ENCODE results near the gene TJP3.

TJP3 gene

DNA sequence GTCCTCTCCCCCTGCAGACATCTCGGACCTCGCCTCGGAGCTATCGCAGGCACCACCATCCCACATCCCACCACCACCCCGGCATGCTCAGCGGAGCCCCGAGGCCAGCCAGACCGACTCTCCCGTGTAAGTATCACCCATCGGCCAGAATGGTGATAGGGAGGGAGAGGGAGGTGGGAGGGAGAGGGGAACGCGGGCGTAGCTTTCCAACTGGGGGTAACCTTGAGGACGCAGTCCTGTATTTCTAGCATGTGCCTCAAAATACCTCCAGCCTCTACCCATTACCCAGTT is 26.1 kb downstream of the TJP3 start:
- no peak overlapping the region for H3K4me3 ChIP-seq (ENCODE audit: control insufficient read depth, low read depth, low read length)
- TF ChIP-seq, protein P1, sequence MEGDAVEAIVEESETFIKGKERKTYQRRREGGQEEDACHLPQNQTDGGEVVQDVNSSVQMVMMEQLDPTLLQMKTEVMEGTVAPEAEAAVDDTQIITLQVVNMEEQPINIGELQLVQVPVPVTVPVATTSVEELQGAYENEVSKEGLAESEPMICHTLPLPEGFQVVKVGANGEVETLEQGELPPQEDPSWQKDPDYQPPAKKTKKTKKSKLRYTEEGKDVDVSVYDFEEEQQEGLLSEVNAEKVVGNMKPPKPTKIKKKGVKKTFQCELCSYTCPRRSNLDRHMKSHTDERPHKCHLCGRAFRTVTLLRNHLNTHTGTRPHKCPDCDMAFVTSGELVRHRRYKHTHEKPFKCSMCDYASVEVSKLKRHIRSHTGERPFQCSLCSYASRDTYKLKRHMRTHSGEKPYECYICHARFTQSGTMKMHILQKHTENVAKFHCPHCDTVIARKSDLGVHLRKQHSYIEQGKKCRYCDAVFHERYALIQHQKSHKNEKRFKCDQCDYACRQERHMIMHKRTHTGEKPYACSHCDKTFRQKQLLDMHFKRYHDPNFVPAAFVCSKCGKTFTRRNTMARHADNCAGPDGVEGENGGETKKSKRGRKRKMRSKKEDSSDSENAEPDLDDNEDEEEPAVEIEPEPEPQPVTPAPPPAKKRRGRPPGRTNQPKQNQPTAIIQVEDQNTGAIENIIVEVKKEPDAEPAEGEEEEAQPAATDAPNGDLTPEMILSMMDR (conservative IDR thresholded peaks at IDR 0.05; ENCODE audit: control insufficient read depth, insufficient read depth, low read depth, low read length): no peak
- DNase-seq (ENCODE audit: low read depth): no peak

DNA sequence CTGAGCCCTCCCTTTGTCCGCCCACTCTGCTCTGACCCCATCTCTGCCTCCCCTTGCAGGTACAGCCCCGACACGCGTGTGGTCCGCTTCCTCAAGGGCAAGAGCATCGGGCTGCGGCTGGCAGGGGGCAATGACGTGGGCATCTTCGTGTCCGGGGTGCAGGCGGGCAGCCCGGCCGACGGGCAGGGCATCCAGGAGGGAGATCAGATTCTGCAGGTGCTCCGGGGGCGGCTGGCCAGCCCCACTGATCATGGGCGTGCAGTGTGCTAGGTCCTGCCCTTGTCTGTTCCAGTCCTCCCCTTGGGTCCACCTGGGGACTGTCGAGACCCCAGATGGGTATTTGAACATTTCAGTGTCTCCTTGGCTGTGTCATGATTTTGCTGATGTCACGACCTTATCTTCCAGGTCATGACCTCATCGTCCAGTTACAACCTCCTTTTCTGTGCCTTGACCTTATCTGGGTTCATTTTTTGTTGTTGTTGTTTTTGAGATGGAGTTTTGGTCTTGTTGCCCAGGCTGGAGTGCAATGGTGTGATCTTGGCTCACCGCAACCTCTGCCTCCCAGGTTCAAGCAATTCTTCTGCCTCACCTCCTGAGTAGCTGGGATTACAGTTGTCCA is 28.0 kb downstream of the TJP3 start:
- TF ChIP-seq, protein P1 (conservative IDR thresholded peaks at IDR 0.05; ENCODE audit: control insufficient read depth, insufficient read depth, low read depth, low read length): no peak
- no peak overlapping the region for H3K4me3 ChIP-seq (ENCODE audit: control insufficient read depth, low read depth, low read length)

DNA sequence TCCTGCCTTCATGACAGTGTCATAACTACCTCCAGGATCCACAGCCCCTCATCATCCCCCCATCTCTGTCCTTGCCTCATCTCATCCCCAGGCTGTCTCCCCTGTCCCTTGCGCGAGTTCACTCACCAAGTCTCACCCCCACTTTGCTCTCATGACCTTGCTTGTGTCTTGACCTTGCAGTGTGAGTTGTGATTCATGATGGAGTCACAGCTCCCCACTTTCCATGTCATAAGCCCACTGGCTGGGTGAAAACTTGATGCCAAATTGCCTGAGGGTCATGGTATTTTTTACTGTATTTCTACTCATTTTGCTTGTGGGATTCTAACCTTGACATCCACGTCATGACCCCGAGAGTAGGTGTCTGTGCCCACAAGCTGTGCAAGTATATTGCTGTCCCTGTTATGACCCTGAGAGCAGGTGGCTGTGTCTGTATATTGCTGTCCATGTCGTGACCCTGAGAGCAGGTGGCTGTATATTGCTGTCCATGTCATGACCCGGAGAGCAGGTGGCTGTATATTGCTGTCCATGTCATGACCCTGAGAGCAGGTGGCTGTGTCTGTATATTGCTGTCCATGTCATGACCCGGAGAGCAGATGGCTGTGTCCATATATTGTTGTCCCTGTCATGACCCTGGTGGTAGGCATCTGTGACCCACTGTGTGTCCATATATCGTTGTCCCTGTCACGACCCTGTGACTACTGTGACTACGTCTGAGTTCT is 29.5 kb downstream of the TJP3 start:
- DNase-seq (ENCODE audit: low read depth): no peak
- H3K4me3 ChIP-seq (ENCODE audit: control insufficient read depth, low read depth, low read length): no peak overlapping the region
- TF ChIP-seq, protein P1 (conservative IDR thresholded peaks at IDR 0.05; ENCODE audit: control insufficient read depth, insufficient read depth, low read depth, low read length): no peak

More for the DNA sequence above, 28.0 kb downstream of the TJP3 start:
- no peak for DNase-seq (ENCODE audit: low read depth)

DNA sequence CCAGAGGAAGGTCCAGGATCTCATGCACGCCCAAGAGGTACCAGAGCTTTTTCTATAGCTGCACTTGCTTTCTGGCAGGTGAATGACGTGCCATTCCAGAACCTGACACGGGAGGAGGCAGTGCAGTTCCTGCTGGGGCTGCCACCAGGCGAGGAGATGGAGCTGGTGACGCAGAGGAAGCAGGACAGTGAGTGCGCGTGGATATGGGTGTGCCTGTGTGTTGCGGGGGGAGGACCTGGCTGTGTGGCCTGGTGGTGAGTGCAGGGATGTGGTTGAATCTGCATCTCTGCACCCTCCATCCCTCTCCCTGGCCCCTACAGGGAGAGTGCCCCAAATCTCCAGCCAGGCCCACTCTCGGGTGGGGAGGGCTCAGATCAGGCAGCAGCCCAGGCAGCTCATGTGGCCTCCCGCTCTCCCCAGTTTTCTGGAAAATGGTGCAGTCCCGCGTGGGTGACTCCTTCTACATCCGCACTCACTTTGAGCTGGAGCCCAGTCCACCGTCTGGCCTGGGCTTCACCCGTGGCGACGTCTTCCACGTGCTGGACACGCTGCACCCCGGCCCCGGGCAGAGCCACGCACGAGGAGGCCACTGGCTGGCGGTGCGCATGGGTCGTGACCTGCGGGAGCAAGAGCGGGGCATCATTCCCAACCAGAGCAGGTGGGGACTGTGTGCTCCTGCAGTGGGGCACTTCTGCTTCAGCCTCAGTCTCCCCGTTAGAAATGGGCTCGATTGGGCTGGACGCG is 30.5 kb downstream of the TJP3 start:
- no peak for DNase-seq (ENCODE audit: low read depth)
- no peak overlapping the region for H3K4me3 ChIP-seq (ENCODE audit: control insufficient read depth, low read depth, low read length)
- TF ChIP-seq, protein P1 (conservative IDR thresholded peaks at IDR 0.05; ENCODE audit: control insufficient read depth, insufficient read depth, low read depth, low read length): no peak

DNA sequence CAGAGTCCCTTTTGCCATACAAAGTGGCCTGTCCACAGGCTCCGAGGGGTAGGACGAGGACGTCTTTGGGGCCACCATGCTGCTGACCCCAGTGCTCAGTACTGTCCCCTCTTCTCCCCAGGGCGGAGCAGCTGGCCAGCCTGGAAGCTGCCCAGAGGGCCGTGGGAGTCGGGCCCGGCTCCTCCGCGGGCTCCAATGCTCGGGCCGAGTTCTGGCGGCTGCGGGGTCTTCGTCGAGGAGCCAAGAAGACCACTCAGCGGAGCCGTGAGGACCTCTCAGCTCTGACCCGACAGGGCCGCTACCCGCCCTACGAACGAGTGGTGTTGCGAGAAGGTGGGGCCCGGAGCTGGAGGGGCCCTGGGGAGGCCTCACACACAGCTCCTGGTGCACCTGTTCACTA is 32.2 kb downstream of the TJP3 start:
- TF ChIP-seq, protein P1 (conservative IDR thresholded peaks at IDR 0.05; ENCODE audit: control insufficient read depth, insufficient read depth, low read depth, low read length): no peak
- no peak for DNase-seq (ENCODE audit: low read depth)

DNA sequence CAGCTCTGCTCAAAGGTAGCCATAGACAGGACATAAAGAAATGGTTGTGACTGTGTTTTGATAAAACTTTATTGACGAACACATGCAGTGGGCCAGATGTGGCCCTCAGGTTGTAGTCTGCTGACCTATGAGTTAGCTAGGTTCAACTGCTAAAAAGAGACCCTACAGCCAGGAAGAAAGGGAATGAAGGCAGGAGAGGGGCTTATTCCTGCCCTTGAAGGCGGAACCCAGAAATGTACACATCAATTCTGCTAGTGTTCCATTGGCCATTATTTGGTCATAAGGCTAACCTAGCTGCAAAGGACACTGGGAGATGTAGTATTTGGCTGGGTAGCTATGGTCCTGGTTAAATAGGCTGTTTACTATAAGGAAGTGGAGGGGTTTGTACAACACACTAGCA is 35.3 kb downstream of the TJP3 start:
- DNase-seq (ENCODE audit: low read depth): peak; percentile 18
- TF ChIP-seq, protein P1 (conservative IDR thresholded peaks at IDR 0.05; ENCODE audit: control insufficient read depth, insufficient read depth, low read depth, low read length): no peak
- no peak overlapping the region for H3K4me3 ChIP-seq (ENCODE audit: control insufficient read depth, low read depth, low read length)

More for the DNA sequence above, 32.2 kb downstream of the TJP3 start:
- H3K4me3 ChIP-seq (ENCODE audit: control insufficient read depth, low read depth, low read length): no peak overlapping the region
